ENCODE results near the gene DST.

Gene DST

DNA sequence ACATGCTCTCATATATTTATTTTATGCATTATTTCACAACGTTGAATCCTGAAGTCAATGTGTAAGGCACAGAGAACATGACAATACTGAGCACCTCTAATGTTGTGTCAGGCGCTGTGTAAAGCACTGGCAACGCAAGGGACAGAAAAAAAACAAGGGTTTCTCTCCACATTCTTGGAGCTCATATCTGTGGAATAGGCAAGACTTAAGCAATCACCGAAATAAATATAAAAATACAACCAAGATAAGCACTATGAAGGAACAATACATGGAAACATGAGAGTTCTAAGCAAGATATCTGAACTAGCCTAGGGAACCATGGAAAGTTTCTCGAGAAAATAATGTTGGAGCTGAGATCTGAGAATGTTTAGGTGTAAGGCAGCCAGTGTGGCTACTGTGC is 1.7 kb upstream of the DST start:
- no peak overlapping the region for H2BK12ac ChIP-seq (ENCODE audit: low read length)
- no peak overlapping the region for H2BK5ac ChIP-seq (ENCODE audit: low read length)
- H4K91ac ChIP-seq (ENCODE audit: low read depth, low read length, poor library complexity), result no peak overlapping the region
- H3K4me3 ChIP-seq (ENCODE audit: low read length in 2 of 2), result no peak overlapping the region
- no peak overlapping the region for H3K14ac ChIP-seq (ENCODE audit: low read length)
- no peak overlapping the region for H3K18ac ChIP-seq (ENCODE audit: low read length)
- WGBS, 2 donors (ENCODE audit: extremely low coverage in 2 of 2, insufficient read length in 2 of 2, insufficient replicate concordance in 1 of 2), result no CpG with 5 or more reads among the region's 5 CpGs
- no peak overlapping the region for H2AK5ac ChIP-seq (ENCODE audit: low read depth, low read length)
- H3K27me3 ChIP-seq (ENCODE audit: control insufficient read depth in 3 of 3, insufficient read depth in 3 of 3, low read depth in 1 of 3, low read length in 3 of 3), result no peaks in the 10 kb centered on the region
- H3K9ac ChIP-seq (ENCODE audit: low read depth, low read length, poor library complexity), result no peak overlapping the region
- no peak overlapping the region for H2BK15ac ChIP-seq (ENCODE audit: low read length)
- no peak overlapping the region for H3K4me2 ChIP-seq (ENCODE audit: insufficient read depth, low read length, poor library complexity, severe bottlenecking)
- no peak overlapping the region for H3K27ac ChIP-seq (replicated peaks; ENCODE audit: low read length)
- H4K8ac ChIP-seq (ENCODE audit: low read depth, low read length), result no peak overlapping the region
- no peaks in the 10 kb centered on the region for H3K4me1 ChIP-seq (ENCODE audit: control insufficient read depth in 2 of 2, insufficient read depth in 1 of 2, low read depth in 1 of 2, low read length in 2 of 2)
- no peaks in the 10 kb centered on the region for H3K9me3 ChIP-seq (replicated peaks in 1 of 2; ENCODE audit: control insufficient read depth in 2 of 2, insufficient read depth in 1 of 2, low read depth in 1 of 2, low read length in 2 of 2)
- H3K23ac ChIP-seq (ENCODE audit: low read depth, low read length, poor library complexity), result no peak overlapping the region
- no peaks in the 10 kb centered on the region for H3K79me1 ChIP-seq (ENCODE audit: low read depth, low read length)
- no peak overlapping the region for H2BK120ac ChIP-seq (ENCODE audit: low read depth, low read length)
- H3K4ac ChIP-seq (ENCODE audit: low read length), result no peak overlapping the region
- peaks cover 7 to 75% of the 10 kb centered on the region in 2 donors for H3K36me3 ChIP-seq (replicated peaks in 1 of 2; ENCODE audit: control insufficient read depth in 2 of 2, insufficient read depth in 2 of 2, low read length in 2 of 2)
- no peak for DNase-seq (ENCODE audit: low spot score)
- H2AFZ ChIP-seq (ENCODE audit: low read length), result no peak overlapping the region

DNA sequence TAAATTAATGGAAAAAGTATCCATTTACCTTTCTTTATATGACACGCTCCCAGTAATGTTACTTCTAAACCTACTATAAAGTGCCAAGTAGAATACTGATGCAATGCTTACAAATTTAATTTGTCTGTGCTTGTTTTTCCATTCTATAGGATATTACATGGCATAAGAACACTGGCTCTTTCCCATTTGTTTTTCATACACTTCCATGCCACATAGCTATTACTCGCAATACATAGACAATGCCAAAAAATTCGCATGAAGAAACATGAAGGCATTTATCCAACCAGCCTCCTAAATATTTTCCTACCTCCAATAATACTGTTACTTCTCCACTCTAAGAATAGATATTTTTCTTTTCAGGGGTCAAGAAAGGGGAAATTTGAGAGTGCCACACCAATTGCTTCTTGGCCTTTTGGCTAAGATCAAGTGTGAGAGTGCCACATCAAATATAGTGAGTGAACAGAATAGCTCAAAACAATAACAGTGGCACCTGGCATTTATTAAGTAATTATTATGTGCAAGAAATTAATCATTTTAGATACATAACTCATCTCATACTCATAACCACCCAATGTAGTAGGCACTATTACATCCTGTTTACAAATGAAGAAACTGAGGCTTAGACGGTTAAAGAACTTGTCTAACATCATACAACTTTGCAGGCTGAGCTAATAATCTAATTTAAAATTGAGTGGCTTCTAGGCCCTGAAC is 845 bp upstream of the DST start:
- H3K23ac ChIP-seq (ENCODE audit: low read depth, low read length, poor library complexity), result no peak overlapping the region
- no peak for DNase-seq (ENCODE audit: low spot score)
- H3K36me3 ChIP-seq (replicated peaks in 1 of 2; ENCODE audit: control insufficient read depth in 2 of 2, insufficient read depth in 2 of 2, low read length in 2 of 2), result peaks cover 7 to 77% of the 10 kb centered on the region in 2 donors
- no peak overlapping the region for H3K14ac ChIP-seq (ENCODE audit: low read length)
- H4K91ac ChIP-seq (ENCODE audit: low read depth, low read length, poor library complexity), result no peak overlapping the region
- no peak overlapping the region for H2AK5ac ChIP-seq (ENCODE audit: low read depth, low read length)
- no peak overlapping the region for H2BK120ac ChIP-seq (ENCODE audit: low read depth, low read length)
- no peak overlapping the region for H2AFZ ChIP-seq (ENCODE audit: low read length)
- no CpG with 5 or more reads among the region's 4 CpGs for WGBS, 2 donors (ENCODE audit: extremely low coverage in 2 of 2, insufficient read length in 2 of 2, insufficient replicate concordance in 1 of 2)
- no peak overlapping the region for H3K4me2 ChIP-seq (ENCODE audit: insufficient read depth, low read length, poor library complexity, severe bottlenecking)
- no peak overlapping the region for H2BK12ac ChIP-seq (ENCODE audit: low read length)
- H2BK5ac ChIP-seq (ENCODE audit: low read length), result no peak overlapping the region
- H3K4me3 ChIP-seq (ENCODE audit: low read length in 2 of 2), result no peak overlapping the region
- H3K27me3 ChIP-seq (ENCODE audit: control insufficient read depth in 3 of 3, insufficient read depth in 3 of 3, low read depth in 1 of 3, low read length in 3 of 3), result no peaks in the 10 kb centered on the region
- no peaks in the 10 kb centered on the region for H3K9me3 ChIP-seq (replicated peaks in 1 of 2; ENCODE audit: control insufficient read depth in 2 of 2, insufficient read depth in 1 of 2, low read depth in 1 of 2, low read length in 2 of 2)
- no peaks in the 10 kb centered on the region for H3K79me1 ChIP-seq (ENCODE audit: low read depth, low read length)
- no peak overlapping the region for H3K9ac ChIP-seq (ENCODE audit: low read depth, low read length, poor library complexity)
- no peak overlapping the region for H3K27ac ChIP-seq (replicated peaks; ENCODE audit: low read length)
- H3K4ac ChIP-seq (ENCODE audit: low read length), result no peak overlapping the region
- no peak overlapping the region for H3K18ac ChIP-seq (ENCODE audit: low read length)
- no peak overlapping the region for H2BK15ac ChIP-seq (ENCODE audit: low read length)
- H4K8ac ChIP-seq (ENCODE audit: low read depth, low read length), result no peak overlapping the region
- no peaks in the 10 kb centered on the region for H3K4me1 ChIP-seq (ENCODE audit: control insufficient read depth in 2 of 2, insufficient read depth in 1 of 2, low read depth in 1 of 2, low read length in 2 of 2)

DNA sequence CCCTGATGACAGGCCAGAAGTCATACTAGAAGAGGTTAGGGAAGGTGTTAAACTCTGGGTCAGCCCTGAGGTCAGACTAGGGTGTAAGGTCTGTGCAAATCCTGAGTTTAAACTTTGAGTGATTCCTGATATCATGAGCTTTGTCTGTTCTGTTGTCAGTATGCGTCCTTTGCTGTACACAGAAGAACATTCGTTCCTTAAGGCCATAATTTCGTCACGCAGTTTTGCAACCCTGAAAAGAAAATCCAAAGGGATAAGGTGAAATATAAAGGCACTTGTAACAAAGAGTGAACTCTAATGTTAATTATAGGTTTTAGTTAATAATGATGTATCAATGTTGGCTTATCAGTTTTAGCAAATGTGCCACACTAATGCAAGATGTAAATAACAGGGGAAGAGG is 2.3 kb downstream of the DST start:
- Histone ChIP-seq H2AK5ac (ENCODE audit: low read depth, low read length) (no peak overlapping the region), H3K23ac (ENCODE audit: low read depth, low read length, poor library complexity) (no peak overlapping the region), H3K14ac (ENCODE audit: low read length) (no peak overlapping the region), H2BK120ac (ENCODE audit: low read depth, low read length) (no peak overlapping the region), H2AFZ (ENCODE audit: low read length) (no peak overlapping the region), H3K9me3 (replicated peaks in 1 of 2; ENCODE audit: control insufficient read depth in 2 of 2, insufficient read depth in 1 of 2, low read depth in 1 of 2, low read length in 2 of 2) (no peaks in the 10 kb centered on the region), H3K18ac (ENCODE audit: low read length) (no peak overlapping the region), H4K8ac (ENCODE audit: low read depth, low read length) (no peak overlapping the region), H3K4ac (ENCODE audit: low read length) (no peak overlapping the region), H4K91ac (ENCODE audit: low read depth, low read length, poor library complexity) (no peak overlapping the region), H3K4me2 (ENCODE audit: insufficient read depth, low read length, poor library complexity, severe bottlenecking) (no peak overlapping the region), H3K79me1 (ENCODE audit: low read depth, low read length) (no peaks in the 10 kb centered on the region), H3K4me1 (ENCODE audit: control insufficient read depth in 2 of 2, insufficient read depth in 1 of 2, low read depth in 1 of 2, low read length in 2 of 2) (no peaks in the 10 kb centered on the region), H2BK15ac (ENCODE audit: low read length) (no peak overlapping the region), H3K4me3 (ENCODE audit: low read length in 2 of 2) (no peak overlapping the region), H2BK12ac (ENCODE audit: low read length) (no peak overlapping the region), H3K27ac (replicated peaks; ENCODE audit: low read length) (no peak overlapping the region), H2BK5ac (ENCODE audit: low read length) (no peak overlapping the region), H3K27me3 (ENCODE audit: control insufficient read depth in 3 of 3, insufficient read depth in 3 of 3, low read depth in 1 of 3, low read length in 3 of 3) (no peaks in the 10 kb centered on the region), H3K36me3 (replicated peaks in 1 of 2; ENCODE audit: control insufficient read depth in 2 of 2, insufficient read depth in 2 of 2, low read length in 2 of 2) (peaks cover 6 to 63% of the 10 kb centered on the region in 2 donors), H3K9ac (ENCODE audit: low read depth, low read length, poor library complexity) (no peak overlapping the region)
- DNase-seq (ENCODE audit: low spot score), result no peak
- WGBS, 2 donors (ENCODE audit: extremely low coverage in 2 of 2, insufficient read length in 2 of 2, insufficient replicate concordance in 1 of 2), result no CpG with 5 or more reads among the region's 4 CpGs

DNA sequence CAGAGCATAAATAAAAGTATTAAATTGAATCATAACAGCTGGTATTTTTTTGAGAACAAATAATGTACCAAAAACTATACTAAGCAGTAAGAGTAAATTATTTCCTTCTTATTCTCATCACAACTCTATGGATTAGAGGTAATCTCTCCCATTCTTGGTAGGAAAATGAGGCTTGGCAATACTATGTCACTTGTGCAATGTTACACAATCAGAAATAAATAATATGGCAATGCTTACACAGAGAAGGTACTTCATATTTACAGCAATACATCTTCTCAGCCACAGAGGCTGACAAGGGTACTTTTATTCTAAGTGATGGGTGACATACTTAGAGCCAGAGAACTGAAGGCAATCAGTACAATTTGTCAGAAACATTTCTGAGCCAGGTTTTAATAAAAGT is 3.9 kb downstream of the DST start:
- no peak overlapping the region for H3K4me2 ChIP-seq (ENCODE audit: insufficient read depth, low read length, poor library complexity, severe bottlenecking)
- peaks cover 10 to 63% of the 10 kb centered on the region in 2 donors for H3K36me3 ChIP-seq (replicated peaks in 1 of 2; ENCODE audit: control insufficient read depth in 2 of 2, insufficient read depth in 2 of 2, low read length in 2 of 2)
- H3K4me1 ChIP-seq (ENCODE audit: control insufficient read depth in 2 of 2, insufficient read depth in 1 of 2, low read depth in 1 of 2, low read length in 2 of 2), result no peaks in the 10 kb centered on the region
- H3K4me3 ChIP-seq (ENCODE audit: low read length in 2 of 2), result no peak overlapping the region
- no peak overlapping the region for H4K91ac ChIP-seq (ENCODE audit: low read depth, low read length, poor library complexity)
- H3K14ac ChIP-seq (ENCODE audit: low read length), result no peak overlapping the region
- no peak overlapping the region for H2AK5ac ChIP-seq (ENCODE audit: low read depth, low read length)
- no peak overlapping the region for H3K23ac ChIP-seq (ENCODE audit: low read depth, low read length, poor library complexity)
- no peak overlapping the region for H2BK12ac ChIP-seq (ENCODE audit: low read length)
- DNase-seq (ENCODE audit: low spot score), result no peak
- no peak overlapping the region for H2BK120ac ChIP-seq (ENCODE audit: low read depth, low read length)
- no peak overlapping the region for H2AFZ ChIP-seq (ENCODE audit: low read length)
- H3K4ac ChIP-seq (ENCODE audit: low read length), result no peak overlapping the region
- H4K8ac ChIP-seq (ENCODE audit: low read depth, low read length), result no peak overlapping the region
- no peak overlapping the region for H2BK5ac ChIP-seq (ENCODE audit: low read length)
- H3K9ac ChIP-seq (ENCODE audit: low read depth, low read length, poor library complexity), result no peak overlapping the region
- no peaks in the 10 kb centered on the region for H3K9me3 ChIP-seq (replicated peaks in 1 of 2; ENCODE audit: control insufficient read depth in 2 of 2, insufficient read depth in 1 of 2, low read depth in 1 of 2, low read length in 2 of 2)
- H2BK15ac ChIP-seq (ENCODE audit: low read length), result no peak overlapping the region
- H3K27ac ChIP-seq (replicated peaks; ENCODE audit: low read length), result no peak overlapping the region
- no peaks in the 10 kb centered on the region for H3K27me3 ChIP-seq (ENCODE audit: control insufficient read depth in 3 of 3, insufficient read depth in 3 of 3, low read depth in 1 of 3, low read length in 3 of 3)
- H3K79me1 ChIP-seq (ENCODE audit: low read depth, low read length), result no peaks in the 10 kb centered on the region
- no peak overlapping the region for H3K18ac ChIP-seq (ENCODE audit: low read length)

Measured in neuronal stem cell (in vitro differentiated cells).